HG02981 (cell line): ENCODE results near the gene TUBB6.

Source experiments
- ATAC-seq: cut with Tn5 transposase; IDR thresholded peaks from one replicate; pipeline ENCODE4 v1.9.1; 2021; ENCODE audit warnings: mild to moderate bottlenecking, moderate library complexity; ENCODE audit not compliant: unreplicated experiment

The TUBB6 gene

DNA sequence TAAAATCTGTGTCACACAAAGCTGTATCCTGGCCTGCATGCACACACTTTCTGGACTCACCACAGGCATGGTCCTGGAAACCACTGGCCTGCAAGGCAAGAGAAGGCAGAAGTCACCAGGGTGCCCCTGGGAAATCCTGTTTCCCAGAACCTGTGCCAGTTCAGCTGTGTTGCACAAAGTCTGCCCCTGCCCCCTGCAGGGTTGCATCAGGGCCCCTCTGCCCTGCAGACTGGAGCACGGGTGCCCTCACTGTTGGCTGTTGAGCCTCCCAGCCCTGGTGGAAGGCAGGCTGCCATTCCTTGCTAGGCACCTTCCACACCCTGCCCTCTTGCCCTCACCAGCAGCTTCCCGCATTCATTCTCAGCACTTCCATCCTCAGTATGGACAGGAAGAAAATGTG lies 18.0 kb upstream of the TUBB6 start:
- ATAC-seq = no peak

DNA sequence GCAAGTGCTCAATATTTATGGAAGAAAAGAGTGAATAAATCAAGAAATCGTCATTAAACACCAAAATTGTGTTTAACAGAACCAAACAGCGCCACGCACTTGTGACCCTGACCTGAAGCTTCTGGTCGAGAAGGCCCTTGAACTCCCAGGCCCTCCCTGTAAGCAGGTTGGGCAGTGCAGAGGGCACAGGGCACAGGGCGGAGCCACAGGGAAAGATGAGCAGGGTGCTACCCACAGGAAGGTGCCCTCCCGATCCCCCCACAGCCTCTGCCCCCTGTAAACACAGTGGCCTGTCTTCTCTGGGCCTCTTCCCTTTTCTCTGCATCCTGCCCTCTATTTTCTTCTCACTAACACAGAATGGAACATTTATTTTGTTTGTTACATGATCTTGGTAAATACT lies 16.9 kb upstream of the TUBB6 start:
- ATAC-seq = no peak

- ATAC-seq = no peak
These were observed 16.4 kb upstream of the TUBB6 start for GRCh38 chr18:12291690-12292089.

DNA sequence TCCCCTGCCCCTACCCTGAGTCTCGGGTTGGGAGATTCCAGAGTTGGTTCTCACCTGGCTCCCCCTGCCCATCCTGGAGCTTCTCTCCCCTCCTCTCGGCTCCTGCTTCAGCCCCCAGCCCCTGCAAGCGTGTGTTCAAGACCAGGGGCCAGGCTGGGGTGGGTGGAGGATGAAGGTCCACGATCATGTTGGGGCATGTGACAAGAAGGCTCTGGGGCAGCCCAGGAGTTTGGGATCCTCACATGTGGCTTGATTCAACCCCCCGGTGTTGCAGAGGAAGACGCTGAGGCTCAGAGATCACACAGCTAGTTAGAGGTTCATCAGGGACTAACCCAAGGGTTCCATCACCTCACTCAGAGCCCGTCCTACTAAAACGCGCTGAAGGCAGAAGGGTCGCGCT lies 14.2 kb upstream of the TUBB6 start:
- ATAC-seq = no peak

DNA sequence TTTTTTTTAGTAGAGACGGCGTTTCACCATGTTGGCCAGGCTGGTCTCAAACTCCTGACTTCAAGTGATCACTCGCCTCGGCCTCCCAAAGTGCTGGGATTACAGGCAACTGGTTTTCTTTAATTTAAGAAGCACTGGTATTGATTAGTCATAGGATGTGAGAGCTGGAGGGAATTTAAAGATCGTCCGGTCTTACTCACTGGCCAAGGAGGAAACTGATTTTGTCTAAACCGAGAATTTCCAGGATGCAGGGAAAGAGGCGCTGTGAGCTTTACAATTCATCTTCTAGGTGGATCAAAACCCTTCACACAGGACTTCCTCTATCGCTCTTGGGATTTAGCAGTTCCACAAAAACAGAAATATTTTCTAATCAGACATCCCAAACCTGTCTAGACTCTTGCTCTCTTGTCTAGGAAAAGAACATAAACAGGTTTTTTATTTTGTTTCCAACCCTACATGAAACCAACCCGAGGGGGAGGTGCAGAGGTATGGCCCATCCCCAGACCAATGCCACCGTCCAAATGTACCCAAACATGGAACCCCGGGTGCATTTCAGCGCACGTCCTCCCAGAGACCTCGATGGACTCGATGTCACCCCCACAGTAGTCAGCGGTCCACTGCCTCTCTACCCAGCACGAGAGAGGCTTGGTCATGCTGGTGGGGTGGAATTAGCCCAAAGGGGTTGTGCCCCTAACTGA lies 12.5 kb upstream of the TUBB6 start:
- ATAC-seq = no peak

DNA sequence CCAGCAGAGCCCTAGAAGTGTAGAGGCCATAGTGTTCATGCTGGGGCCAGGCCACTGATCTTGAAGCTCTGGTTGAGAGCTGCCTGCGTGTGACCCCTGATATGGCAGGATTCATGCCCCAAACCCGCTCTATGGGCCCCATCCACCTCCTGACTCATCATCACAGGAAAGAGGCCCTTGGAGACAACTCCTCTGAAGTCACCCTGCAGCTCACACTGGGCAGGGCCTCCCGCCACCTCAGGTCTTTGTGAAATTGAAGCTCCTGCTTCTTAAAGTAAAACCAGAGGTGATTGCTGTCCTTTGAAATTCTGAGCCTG lies 12.0 kb upstream of the TUBB6 start:
- ATAC-seq = no peak

GRCh38 chr18:12296457-12296856 lies 11.6 kb upstream of the TUBB6 start:
- no peak for ATAC-seq

- ATAC-seq = no peak
These were observed 8.2 kb upstream of the TUBB6 start for GRCh38 chr18:12299862-12300261.

- ATAC-seq = no peak
These were observed 6.6 kb upstream of the TUBB6 start for GRCh38 chr18:12301263-12302005.

- no peak for ATAC-seq
These were observed 5.5 kb upstream of the TUBB6 start for GRCh38 chr18:12302391-12303147.

DNA sequence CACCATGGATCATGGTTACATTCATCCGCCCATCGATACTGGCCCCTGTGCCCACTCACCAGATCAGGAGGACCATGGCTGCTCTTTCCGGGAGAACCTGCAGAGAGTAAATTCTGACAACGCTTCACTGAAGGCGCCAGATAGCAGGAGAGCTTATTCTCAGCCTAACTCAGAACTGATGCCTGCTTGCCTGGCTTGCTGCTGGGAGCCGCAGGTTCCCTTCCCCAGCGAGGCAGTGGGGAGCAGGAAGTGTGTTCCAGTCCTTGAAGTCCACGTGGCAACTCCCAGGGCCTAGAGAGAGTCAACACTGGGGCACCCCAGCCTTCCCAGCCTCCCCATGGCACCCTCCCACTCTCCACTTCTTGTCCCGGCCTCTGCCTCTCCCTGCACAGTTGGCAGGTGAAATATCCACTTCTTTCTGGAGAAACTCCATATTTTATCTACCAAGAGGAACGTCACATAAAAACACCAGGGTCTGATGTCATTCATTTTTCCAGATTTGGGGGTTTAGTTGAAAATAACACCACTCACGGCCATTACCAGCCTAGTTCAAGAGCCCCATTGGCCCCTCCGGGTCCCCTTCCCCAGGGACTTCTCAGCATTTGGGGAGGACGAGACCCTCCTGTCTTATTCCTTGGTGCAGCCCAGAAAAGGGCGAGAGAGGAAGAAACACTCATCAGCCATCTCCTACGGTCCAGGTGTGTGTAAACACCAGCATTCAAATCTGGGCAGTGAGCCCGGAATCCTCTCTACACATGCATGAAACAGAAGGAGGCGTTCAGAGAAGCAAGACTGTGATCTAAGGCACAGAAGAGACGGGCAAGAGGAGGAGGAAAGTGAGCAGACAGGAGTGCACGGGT lies 3.5 kb upstream of the TUBB6 start:
- no peak for ATAC-seq

- no peak for ATAC-seq
These were observed 2.8 kb upstream of the TUBB6 start for GRCh38 chr18:12305211-12305610.

DNA sequence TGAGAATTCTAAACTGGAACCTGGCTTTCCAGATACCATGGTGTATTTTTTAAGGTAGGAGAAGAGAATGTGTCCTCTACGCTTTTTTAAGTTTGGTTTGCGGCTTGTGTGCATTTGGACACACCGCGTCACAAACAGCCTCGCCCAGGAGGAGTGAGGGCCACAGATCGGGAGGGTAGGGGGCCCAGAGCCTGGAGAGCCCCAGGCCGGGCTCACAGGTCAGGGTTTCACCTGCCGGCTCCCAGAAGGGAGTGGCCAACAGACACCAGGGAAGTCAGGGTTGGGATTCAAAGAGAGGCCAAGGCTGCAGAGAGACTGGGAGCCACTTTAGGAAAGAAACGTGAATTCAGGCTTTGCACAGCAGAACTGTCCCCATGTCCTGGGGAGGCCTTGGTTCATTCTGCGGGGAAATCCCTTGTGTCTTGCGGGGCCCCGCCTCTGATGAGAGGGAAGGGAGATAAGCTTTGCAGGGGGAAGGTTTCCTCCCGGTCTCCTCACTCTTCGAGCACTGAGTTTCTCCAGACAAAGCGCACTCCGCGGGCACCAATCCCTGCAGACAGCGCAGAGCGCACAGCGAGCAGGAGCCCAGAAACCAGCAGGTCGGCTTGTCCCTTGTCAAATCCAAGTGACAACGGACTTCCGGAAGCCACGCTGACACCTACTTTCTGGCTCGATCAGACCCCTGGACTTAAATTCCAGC lies 2.0 kb upstream of the TUBB6 start:
- no peak for ATAC-seq

- peak; percentile 2 for ATAC-seq
These were observed 1.0 kb upstream of the TUBB6 start for GRCh38 chr18:12306752-12307700.

GRCh38 chr18:12308386-12309100 lies 502 bp downstream of the TUBB6 start:
- ATAC-seq = peak; percentile 55

DNA sequence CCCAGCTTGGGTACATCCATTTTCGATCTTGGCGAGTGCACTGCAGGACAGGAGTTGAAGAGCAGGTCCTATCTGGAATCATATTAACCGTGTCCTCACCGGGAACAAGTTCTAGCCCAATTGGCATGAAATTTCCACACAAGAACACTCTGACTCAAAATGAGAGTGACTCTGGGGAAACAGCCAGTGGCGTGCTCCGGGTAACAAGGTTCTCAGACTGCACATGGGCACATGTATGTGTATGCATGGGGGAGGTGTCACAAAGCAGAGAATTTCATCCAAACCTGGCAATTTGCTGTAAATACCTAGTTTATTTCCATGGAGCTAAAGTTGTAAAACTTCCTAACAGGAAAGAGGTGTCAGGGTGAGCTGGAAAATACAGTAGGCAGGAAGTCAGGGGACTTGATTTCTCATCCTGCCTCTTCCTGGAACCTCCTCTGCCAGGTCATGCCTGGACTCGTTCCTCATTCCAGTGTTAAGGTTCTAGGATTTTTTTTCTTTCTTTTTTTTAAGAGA lies 1.7 kb downstream of the TUBB6 start:
- ATAC-seq = no peak

DNA sequence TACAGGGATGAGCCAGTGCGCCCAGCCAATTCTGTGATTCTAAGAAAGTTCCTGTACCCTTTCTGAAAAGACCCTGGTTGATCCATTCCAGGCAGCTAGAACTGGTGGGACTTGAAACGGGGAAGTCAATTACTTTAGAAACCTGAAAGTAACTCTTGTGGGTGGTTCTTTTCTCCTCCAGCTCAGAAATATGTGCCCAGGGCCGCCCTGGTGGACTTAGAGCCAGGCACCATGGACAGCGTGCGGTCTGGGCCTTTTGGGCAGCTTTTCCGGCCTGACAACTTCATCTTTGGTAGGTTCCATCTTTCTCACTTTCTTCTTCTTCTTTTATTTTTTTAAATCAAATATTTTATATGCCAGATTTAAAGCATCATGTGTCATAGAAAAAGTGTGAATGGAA lies 2.7 kb downstream of the TUBB6 start:
- ATAC-seq = no peak

DNA sequence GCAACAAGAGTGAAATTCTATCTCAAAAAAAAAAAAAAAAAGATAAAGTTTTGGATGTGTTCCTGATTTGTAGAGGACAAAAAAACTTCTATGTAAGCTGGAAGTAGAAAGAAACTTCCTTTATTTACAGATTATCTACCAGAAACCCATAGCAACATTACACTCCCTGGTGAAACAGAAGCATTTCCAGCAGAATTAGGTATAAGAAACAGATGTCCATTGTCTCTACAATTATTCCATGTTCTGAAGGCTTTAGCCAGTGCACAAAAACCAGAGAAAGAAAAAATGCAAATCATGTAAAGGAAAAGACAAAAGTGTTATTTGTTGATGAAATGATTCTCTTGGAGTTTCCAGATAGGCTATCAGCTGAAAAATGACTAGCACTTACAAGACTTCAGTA lies 4.9 kb downstream of the TUBB6 start:
- no peak for ATAC-seq
